Measurements from ENCODE around the gene TPM3.
"Not testable (repeated sequence)": the region's sequence is repeated elsewhere in the genome, so short reads cannot be mapped to it uniquely, and the experiment has no call there.

TPM3 gene

DNA sequence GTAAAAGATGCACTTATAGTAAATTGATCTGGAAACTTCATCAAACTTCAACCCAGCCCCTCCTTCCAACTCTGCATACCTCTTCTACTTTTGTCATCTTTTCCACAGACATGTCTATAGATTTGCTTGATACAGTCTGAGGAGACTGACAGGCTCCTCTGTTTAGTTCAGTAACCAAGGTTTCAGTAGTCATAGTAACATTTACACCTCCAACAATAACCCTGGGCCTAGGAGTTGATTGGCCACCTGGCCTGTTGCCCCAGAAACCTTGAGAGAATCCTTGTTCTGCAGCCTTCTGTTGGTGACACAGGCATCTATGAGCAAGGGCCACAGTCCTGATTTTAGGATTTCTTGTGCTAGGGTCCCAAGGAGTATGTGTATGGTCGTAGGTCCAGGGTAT lies 14.3 kb upstream of the TPM3 start, which contains the start of gene CFAP141:
Gene CFAP141 (minus strand): TSS at position 138 of the 400 bp plus-strand sequence. CDS start 26 bp downstream, at position 112.
- no peak for DNase-seq (ENCODE audit: low read depth in 2 of 2)

DNA sequence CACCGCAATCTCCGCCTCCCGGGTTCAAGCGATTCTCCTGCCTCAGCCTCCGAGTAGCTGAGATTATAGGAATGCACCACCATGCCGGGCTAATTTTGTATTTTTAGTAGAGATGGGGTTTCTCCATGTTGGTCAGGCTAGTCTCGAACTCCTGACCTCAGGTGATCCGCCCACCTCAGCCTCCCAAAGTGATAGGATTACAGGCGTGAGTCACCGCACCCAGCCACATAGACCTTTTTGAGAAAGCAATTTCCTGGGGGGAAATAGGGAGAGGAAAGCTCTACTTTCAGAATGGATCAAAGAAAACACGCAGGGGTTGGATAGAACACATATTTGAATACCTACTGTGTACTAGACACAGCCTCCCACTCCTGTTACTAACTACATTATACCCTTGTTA lies 13.9 kb upstream of the TPM3 start:
- DNase-seq (ENCODE audit: low read depth in 2 of 2): not testable (repeated sequence)

DNA sequence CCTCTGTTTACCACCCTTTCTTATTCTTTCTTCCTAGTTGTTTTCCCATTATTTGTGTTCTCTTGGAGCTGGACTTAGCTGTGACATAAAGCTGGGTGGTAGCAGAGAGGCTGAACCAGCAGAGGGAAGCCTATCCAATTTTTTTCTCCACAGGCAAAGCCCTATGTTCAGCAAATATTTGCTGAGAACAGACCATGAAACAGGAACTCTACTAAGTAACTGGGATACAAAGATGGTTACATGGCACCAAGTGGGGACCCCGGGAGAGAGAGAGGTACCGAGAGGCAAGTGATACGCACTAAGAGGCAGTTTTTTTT lies 7.6 kb upstream of the TPM3 start:
- no peak for DNase-seq (ENCODE audit: low read depth in 2 of 2)

DNA sequence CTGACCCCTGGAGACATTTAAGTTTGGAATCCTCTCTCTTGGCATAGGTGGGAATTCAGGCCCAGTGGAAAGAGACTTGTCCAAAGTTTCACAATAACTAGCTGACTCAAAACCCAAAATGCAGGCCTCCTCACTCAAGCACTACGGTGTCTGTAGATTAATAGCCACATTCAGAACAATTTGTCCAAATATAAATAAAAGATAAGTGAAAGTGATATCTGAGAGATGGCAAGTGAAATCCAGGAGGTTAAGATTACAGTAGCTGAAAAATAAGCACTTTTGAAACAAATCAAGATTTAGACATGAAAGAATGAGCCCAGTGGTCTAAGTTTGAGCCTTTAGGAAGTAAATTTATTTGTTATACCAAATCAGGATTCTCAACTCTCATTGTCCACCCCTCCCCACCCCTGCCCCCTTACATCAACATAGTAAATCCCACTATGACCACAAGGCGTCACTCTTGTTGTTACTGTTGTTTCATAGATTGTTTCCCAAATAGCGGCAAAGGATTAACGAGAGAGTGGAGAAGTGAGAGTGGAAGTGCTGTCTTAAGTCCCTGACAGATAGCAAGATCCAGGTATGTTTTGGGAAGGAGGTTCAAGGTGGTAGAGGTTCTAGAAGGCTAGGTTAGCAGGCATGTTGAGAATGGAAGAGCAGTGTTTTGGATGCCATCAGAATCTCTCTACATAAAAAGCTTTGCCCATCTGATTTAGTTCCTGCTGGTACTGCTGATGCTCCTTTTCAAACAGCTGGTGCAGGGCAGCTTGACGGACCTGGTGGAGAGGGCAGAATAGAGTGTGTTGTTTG lies 7.1 kb upstream of the TPM3 start:
- DNase-seq (ENCODE audit: low read depth in 2 of 2): no peak

DNA sequence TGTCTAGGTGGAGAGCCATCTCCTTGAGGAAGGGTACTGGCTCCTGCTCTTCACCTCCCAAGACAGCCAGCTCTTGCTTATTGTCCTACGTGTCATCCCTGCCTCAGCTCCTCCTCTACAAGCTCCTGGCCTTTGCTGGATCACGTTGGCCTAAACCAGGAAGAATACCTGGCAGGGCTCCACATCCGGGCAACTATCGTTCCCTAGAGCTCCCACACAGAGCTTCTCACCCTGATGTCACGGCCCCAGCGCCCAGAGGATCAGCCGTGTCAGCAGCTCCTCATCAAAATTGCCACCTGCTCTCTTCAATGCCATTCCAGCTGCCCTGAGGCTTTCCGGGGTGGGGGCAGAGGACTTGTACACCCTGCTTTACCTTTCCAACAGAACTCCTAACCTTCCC lies 1.9 kb upstream of the TPM3 start:
- DNase-seq (ENCODE audit: low read depth in 2 of 2): no peak

DNA sequence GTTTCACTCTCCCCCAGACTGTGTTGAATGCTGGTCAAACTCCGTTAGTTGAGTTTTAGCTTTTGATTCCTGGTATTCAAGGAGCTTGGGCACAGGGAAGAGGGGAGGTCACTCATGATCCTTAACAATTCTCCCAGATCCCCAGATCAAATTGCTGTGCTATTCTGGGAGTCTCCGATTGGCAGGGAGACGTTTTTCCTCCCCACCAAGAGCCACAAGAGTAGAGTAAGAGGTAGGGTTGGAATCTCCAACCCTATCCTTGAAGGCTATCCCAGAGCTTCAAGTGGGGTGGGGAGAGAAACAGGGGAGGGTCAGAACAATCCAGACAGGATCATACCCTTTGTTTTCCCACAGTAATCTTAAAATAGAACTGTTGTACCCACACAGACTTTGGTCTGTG lies 576 bp upstream of the TPM3 start:
- no peak for DNase-seq (ENCODE audit: low read depth in 2 of 2)

DNA sequence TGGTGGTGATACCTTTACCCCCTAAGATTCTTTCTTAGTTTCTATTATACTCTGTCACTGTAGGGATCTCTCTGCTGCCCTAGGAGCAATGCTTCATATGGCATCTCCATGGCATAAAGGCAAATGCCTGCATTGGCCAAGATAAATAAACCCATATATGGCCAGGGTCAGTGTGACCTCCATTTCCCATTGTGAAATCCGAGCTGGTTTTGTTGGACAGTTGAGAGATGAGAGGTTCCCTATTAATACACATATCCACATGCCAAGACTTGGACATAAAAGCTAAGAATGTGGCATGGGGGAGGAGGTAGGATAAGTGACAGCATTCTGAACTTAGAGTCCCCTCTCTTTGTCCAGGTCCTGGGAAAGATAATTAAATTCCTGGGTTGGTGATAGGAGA lies 1.4 kb downstream of the TPM3 start:
- no peak for DNase-seq (ENCODE audit: low read depth in 2 of 2)

DNA sequence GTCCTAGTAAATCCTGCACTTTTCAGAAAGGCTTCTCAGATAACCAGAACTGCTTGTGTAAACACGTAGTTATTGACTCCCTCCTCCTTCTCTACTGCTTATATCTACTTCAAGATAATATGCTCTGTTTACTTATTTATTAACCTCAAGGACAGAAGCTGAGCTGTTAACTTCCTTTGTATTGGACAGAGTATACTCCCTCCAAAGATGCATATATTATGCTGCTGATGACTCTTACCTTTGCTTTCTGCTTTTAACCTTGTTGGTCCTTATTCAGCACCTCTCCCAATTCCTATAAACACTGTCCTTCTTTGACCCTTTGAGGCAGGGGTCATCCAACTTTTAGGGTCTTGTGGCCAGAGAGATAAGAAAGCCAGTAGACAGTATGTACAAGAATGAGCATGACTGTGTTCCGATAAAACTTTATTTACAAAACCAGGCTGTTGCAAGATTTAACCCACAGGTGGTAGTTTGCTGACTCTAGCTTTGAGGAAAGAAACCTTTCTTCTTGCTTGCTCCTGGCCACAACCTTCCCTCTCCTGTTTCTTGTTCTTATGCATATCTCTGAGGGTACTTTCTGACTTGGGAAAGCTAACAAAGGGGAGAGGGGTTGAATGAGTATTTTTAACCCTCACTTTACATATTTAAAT lies 4.9 kb downstream of the TPM3 start:
- no peak for DNase-seq (ENCODE audit: low read depth in 2 of 2)

DNA sequence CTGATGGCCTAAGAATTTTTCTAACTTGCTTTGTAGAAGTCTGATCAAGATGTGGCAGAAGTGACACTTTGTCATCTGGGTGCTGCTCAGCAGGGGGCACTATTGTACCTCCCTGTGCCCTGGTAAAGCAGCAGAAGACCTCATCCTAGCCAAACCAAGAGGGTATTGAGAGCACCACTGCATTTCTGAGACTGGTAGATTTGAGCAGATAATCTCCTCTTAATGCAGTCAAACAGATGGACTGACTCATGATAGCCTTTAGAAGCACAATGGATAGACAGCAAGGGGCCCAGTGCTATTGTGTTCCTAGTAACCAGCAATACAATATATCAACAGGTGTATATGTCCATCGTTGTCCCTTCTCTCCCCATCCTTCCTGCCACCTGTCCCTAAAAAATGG lies 5.7 kb downstream of the TPM3 start:
- peak; percentile 47 to 58 for DNase-seq (ENCODE audit: low read depth in 2 of 2)

DNA sequence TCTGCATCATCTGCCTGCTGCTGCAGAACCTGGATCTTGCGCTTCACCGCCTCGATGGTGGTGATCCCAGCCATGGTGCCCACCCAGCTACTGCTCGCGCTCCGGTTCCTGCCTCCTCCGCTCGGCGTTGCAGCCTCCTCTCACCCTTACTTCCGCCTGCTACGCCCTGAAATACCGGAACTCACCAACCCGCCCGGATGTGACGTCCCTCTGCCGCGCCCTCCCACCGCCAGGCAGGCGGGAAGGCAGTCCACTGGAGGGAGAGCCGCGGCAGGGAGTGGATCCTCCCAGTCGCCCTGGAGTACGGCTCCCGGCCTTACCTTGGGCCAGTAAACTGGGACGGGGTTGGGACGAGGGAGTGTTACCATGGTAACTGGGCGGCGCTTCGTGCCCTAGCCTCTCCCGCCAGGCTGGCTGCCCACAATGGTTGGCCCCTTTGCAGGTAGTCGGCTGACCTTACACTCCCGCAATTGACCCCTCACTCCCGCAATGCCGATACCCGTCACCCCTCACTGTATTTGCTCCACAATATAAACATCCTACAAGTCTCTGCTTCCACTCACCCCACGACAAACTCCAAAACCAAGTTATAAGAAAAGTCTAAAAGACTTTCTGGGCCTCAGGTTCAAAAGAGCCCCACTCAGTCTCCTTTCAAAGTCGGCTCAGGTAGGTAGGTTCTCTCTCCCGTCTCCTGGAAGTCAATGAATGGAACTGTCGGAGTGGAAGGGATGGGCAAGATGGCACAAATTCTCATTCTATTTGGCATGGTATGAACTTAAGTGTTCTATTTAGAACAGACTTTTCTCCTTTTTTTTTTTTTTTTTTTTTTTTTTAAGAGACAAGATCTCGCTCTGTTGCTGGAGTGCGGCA lies 8.6 kb downstream of the TPM3 start:
- peak; percentile 91 to 96 for DNase-seq (ENCODE audit: low read depth in 2 of 2)

DNA sequence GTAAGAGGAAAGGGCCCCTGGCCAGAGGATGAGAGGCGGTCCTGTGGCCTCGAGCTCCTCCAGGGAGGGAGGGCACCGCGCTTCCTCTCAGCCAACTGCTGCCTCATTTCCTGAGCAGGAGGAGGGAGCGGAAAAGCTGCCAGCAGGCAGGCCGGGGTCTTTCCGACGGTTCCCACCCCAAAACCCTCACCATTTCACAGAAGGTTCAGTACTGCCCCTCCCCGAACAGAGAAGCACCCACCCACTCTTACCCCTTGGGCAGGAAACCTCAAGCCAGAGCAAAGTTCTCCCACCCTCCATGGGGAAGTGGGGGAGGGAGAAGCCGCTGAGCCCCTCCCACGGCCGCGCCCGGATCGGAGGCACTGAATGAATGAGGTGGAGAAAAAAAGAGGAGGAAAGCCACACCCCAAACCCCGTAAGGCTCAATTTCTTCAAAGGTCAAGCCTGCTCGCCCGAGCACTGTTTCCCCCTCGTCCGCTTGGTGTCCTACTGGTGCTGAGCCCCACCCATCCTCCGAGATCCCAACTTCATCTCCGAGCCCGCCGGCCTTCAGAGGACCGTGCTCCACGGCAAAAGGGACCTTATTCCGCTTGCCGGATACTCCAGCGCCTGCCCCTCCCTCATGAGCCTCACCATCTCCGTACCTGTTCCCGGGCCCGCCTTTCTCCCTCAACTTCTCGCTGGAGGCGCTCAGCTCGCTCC lies 9.4 kb downstream of the TPM3 start:
- peak; percentile 77 for DNase-seq (ENCODE audit: low read depth in 2 of 2)

DNA sequence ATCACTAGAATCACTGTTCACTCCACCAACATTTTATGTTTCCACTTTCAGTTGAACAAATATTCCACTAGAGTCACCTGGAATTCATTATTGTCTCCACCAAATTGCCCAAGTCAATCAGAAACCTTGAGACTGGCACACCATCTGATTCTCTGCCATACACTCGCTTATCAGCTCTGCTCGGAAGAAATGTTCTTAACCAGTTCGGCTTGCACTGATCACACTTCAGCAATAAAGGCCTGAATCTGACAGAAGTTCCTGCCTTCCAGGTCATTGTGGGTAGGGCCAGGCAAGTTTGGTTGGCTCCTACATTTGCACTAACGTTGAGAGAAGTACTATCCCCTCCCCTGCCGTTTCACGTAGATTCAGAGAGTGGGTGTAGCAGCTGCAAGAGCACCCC lies 10.0 kb downstream of the TPM3 start:
- DNase-seq (ENCODE audit: low read depth in 2 of 2): no peak

DNA sequence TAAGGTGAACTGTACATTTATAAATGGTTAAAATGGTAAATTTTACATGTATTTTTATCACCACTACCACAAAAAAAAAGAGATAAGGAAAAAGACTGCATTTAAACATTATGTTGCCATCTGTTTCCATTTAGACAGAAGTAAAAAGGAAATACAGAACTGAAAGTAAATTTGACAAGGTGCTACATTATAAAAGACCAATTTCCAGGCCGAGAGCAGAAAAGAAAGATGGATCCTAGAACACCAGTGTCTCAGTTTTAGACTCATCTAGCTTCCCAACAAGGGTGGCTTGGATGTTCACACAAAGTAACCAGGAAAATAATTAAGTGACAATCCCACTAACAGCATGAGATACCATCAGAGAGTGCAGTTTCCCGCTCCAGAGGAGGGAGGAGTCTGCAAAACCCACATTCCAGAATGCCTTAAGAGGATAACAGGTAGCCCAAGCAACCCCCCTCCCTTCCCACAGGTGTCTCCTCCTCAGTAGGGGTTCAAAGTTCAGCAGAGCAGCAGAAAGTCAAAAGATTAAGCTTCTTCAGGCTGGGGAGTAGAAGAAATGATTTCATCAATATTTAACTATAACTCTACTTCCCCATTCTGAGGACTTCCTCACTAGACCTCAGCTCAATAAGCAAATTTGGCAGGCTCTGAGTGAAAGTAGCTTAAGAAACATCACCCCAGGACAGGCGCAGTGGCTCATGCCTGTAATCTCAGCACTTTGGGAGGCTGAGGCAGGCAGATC lies 11.8 kb downstream of the TPM3 start:
- no peak for DNase-seq (ENCODE audit: low read depth in 2 of 2)

DNA sequence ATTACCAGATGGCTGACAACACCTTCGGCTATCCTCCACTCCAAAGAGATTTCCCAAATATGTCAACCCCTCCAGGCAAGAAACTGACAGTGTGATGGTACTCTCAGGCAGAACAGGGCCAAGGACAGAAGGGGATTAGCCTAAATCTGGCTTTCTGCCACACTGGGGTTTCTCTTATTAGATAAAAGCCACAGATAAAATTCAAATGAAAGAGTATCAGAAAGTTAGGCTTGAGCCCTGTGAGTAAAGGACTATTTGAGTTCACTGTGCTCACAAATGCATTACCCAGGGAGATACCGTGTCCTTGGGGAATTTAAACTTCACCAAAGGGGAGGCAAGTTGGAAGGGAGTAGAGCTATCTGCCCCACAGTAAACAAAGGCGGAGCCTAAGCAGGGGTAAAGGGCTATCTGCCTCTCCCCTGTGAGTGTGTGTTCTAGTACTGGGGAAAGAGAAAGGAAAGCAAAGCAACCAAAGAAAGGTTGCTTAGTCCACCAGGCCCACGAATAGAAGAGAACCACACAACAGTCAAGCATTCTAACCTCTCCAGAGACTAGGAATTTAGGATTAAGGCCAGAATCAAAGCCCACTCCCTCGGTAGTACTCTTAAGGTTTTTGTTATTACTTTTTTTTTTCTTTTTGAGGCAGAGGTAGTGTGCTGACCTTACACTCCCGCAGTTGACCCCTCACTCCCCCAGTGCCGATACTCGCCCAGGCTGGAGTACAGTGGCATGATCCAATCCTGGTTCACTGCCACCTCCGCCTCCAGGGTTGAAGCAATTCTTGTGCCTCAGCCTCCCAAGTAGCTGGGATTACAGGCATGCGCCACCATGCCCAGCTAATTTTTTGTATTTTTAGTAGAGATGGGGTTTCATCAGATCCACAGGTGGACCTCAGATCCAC lies 12.7 kb downstream of the TPM3 start:
- DNase-seq (ENCODE audit: low read depth in 2 of 2): no peak

DNA sequence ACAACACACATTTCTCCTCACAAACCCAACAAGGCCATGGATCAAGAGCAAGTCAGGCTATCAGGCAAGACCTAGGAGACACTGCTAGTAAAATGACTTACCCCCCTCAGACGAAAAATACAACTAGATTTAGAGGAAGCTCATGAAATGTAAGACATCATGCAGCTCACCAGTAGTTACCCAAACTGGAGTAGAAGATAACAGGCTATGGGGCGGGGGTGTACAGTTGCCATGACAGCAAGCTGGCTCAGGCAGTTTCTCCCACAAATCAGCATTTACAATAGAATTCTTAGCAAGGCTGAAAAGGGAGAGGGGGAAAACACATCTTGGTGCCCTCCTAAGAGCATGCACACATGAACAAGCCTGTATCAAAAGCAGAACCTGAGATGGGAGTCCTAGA lies 13.9 kb downstream of the TPM3 start:
- no peak for DNase-seq (ENCODE audit: low read depth in 2 of 2)

DNA sequence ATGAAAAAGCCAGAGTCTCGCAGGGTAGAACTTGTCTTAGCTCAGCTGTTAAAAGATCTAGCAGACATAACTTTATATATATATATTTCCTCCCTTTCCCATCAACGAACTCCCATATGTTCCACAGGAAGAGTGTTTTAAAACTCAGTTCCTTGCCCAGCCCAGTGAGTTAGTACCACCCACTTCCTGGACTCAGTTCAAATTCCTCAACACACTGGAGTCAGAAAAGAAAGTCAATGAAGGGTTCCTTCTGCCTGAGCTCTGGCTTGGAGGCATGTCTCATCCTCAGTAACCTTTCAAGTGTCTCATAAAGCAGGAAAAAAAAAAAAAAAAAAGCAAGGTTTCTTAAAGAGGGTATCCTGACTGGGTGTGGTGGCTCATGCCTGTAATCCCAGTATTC lies 15.6 kb downstream of the TPM3 start:
- no peak for DNase-seq (ENCODE audit: low read depth in 2 of 2)

DNA sequence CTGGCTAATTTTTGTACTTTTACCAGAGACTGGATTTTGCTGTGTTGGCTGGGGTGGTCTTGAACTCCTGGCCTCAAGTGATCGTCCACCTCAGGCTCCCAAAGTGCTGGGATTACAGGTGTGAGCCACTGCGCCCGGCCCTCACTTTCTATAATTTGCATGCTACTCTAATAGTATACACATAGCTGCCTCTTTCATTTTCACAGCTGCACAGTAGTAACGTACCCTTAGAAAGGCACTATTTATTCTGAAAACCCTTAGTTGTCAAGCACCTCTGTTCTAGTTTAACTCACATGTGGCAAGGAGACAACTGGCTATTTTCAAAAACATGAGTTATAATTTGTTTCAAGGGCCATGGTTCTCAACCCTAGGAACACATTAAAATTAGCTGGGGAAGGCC lies 17.2 kb downstream of the TPM3 start:
- no peak for DNase-seq (ENCODE audit: low read depth in 2 of 2)

DNA sequence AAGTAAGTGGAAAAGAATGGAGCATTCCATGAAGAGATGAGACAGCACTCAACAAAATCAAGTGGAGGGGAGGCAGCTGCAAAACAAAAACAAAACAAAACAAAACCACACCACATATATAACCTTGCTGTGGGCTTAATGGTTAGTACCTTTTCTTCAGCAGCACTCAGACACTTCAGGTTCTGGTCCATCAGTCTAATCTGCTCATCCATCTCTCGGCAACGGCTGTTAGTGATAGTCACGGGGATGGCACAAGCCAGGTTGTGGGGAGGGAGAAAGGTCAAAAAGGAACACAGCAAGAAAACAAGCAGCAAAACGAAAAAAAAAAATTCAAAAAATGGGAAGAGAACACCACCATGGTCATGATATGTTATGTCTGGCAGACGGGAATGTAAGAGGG lies 20.0 kb downstream of the TPM3 start:
- DNase-seq (ENCODE audit: low read depth in 2 of 2): no peak

DNA sequence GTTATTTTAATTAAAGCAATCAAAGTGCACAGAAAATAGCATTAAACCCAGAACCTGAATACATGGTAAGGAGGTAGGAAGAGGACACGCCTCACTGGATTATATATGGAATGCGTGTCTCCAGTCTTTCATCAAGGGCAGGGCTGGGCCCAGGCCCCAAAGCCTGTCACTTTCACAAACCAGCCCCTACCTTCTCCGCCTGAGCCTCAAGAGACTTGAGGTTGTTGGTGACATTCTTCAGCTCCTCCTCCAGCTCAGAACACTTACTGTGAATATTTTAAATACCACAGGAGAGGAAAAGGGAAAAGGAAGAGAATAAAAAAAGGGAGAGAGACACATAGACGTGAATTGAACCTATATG lies 20.7 kb downstream of the TPM3 start:
- no peak for DNase-seq (ENCODE audit: low read depth in 2 of 2)

DNA sequence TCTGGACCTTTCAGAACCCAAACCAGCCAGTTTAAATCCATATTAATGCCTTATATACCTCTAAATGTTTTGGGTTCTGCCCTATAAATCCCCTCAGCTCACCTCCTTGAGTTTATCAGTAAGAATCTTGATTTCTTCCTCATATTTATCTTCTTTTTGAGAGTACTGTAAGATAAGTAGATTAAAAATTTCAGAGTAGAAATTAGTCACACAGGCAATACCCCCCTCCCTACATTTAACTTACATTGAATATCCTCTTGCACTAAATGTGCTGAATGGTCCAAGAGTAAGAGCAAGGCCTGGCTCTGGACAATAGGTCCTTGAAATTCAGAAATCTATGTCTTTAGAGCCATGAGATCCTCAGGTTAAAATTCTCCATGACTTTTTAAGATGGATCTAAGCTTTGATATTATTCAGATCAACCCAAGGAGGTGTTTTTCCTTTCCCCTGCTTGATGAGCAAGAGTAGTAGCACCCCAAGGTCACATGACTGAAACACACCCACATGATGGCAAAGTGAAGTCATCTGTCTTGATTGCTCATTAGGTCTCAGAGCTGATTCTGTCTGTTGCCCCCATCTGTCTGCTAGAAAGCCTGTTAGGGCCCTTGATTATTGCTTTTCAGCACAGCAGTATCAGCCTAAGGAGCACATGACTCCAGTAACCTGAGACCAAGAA lies 21.2 kb downstream of the TPM3 start:
- DNase-seq (ENCODE audit: low read depth in 2 of 2): peak in 1 of 2 donors; percentile 27
